Stimulated activated CD8-positive, alpha-beta memory T cell treated with anti-CD3 and anti-CD28 coated beads, Interleukin-4, amount 100 ng/mL, for 1 hour (primary cell): ENCODE measurements around the gene CYB5B.
"Not testable (repeated sequence)": the region's sequence is repeated elsewhere in the genome, so short reads cannot be mapped to it uniquely, and the experiment has no call there.

ENCODE experiments used
- DNase-seq, 2 donors: peaks; one replicate each; pipeline ENCODE4 v3.0.0-alpha.2; 2020; ENCODE audit warnings: low read depth in 2 of 2, low spot score in 1 of 2

The CYB5B gene

DNA sequence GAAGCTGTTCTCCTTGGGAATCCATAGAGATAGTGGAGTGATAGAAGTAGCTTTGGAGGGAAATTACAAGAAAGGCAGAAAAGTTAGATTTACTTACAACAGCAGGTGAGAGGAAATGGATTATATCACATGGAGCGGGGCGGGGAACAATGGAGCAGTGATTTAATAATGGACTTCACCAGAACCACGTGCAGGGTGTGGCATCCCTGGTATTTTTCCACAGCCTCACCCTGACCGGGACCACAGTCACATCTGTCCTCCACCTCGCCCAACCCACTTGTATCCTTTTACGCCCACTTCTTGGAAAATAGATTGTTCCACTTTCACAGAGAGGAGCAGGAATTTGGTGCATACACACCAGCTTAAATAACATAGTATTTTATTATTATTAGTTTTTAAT is 15.9 kb upstream of the CYB5B start:
- no peak for DNase-seq

DNA sequence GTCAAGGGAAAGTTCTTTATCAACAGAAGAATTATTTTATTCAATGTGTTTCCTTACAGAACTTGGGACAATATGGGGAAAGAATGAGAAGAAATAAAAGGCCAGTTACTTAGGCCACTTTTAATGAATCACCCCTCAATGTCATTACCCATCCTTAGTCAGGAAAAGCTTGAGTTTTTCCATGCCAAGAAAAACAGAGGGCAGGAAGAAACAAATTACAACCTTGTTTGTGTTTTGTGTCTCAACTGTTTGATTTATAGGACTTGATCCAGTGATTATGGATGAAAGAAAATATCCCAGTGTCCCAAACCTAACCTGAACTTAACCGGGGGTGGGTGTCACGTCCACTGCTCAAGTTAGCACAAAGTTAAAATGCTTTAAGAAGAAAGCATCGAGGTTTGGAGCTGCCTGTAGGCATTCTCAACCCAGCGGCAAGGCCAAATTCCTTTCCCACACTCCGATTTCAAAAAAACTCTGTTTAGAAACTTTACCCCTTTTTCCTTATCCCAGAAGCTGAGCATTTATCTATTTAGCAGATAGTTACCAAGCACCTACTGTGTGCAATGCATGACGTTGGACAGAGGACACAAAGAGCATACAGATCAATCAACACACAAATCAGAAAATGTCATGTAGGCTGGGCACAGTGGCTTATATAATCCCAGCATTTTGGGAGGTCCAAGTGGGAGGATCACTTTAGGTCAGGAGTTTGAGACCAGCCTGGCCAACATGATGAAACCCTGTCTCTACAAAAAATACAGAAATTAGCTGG is 14.0 kb upstream of the CYB5B start:
- no peak for DNase-seq

DNA sequence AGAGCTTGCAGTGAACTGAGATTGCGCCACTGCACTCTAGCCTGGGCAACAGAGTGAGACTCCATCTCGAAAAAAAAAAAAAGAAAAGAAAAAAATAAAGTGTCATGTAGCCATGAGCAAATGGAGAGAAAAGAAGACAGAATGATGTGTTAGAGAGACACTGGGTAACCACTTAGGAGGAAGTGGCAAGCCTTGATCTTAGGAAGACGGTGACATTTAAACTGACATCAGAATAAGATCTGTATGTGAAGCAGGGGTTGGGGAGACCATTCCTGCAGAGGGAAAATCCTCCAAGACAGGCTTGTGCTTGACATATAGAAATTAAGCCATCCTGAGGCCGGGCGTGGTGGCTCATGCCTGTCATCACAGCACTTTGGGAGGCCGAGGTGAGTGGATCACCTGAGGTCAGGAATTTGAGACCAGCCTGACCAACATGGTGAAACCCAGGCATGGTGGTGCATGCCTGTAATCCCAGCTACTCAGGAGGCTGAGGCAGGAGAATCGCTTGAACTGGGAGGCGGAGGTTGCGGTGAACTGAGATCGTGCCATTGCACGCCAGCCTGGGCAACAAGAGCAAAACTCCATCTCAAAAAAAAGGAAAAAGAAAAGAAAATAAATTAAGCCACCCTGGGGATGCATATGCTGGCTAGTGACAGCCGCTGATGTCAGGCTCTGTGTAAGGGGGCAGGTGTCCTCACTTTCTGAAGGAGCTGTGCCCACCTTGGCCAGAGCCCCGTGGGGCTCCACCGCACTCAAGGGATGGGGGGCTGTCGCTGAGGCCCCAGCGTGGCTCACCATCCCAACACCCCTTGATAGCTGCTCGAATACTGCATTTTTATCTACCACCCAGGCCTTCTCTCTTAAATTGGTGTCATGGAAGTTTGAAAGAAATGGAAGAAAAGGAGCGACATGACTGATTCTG is 13.1 kb upstream of the CYB5B start:
- no peak for DNase-seq

DNA sequence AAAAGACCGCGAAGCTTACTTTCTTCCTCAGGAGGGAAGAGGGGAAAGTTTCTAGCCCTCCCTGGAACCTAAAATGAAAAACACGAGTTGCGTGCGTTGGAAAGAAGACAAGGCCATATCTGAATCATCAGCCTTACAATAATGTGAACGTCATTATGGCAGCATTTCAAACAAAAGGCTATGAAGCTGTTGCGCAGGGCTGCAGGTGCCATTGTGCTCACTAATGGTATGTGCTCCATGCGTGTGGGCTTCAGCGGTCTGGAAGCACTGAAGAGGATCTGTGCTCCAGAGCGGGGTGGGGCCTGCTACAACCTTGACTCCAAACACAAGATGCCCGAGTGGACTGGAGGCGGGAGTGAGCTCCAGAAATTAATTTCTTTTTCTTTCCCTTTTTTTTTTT is 12.1 kb upstream of the CYB5B start:
- no peak for DNase-seq

DNA sequence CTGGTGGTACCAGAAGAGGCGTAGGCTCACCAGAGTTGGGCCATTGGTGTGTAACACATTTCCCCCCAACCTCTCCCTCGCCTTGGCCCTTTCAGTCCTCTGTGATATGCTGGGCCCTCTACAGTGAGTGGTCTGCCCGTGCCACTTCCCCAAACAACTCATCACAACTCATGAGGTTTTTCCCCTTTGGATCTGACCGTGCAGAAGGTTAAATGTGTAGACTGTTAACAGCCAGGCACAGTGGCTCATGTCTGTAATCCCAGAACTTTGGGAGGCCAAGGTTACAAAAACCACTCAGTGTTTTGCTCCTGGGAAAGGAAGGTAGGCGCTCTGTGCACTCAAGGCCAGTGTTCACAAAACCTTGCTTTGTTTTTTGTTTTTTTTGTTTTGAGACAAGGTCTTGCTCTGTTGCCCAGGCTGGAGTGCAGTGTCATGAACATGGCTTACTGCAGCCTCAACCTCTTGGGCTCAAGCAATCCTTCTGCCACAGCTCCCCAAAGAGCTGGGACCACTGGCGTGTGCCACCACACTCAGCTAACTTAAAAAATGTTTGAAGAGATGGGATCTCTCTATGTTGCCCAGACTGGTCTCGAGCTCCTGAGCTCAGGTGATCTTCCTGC is 11.3 kb upstream of the CYB5B start:
- no peak for DNase-seq

DNA sequence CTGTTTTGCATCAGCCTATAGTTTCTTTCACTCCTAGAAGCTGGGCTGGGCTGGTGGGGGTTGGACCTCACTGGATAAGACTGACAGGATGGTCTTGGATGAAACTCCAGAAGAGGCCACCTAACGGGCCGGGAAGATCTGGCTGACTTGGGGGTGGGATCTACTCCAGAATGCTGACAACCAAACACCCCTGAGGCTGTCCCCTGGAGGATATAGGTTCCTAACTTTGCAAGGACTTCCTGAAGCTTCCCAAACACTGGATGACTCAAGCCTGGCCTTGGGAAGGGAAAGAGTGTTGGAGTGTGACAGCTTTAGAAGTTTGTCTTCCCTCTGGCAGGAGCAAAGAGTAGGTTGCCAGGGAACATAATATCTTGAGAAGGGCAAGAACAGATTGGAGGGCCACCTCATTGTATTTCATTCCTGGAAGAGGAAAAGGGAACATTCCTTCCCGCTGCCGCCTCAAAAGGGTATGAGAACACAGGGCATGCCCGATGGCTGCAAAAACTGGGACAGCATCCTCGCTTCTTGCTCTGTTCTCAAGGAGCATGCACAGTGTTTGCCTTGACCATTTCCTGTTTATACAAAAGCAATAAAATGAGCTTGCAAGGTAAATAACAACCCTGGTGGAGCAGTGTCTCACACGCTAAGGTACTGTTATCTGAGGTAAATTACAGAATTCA is 6.8 kb upstream of the CYB5B start:
- no peak for DNase-seq

DNA sequence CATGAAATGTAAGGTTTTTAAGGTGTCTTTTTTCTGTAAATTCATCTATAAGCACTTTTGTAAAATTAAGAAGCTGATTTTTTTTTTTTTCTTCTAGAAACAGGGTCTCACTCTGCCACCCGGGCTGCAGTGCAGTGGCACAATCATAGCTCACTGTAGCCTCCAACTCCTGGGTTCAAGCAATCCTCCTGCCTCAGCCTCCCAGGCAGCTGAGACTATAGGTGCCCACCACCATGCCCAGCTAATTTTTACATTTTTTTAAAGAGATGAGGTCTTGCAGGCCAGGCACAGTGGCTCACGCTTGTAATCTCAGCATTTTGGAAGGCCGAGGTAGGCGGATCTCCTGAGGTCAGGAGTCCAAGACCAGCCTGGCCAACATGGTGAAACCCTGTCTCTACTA is 4.5 kb upstream of the CYB5B start:
- DNase-seq: no peak

- no peak for DNase-seq
These were observed 1.2 kb upstream of the CYB5B start for GRCh38 chr16:69423189-69423588.

GRCh38 chr16:69424935-69425784 is 741 bp downstream of the CYB5B start:
- DNase-seq: no peak

GRCh38 chr16:69428652-69429051 is 4.2 kb downstream of the CYB5B start:
- no peak for DNase-seq

DNA sequence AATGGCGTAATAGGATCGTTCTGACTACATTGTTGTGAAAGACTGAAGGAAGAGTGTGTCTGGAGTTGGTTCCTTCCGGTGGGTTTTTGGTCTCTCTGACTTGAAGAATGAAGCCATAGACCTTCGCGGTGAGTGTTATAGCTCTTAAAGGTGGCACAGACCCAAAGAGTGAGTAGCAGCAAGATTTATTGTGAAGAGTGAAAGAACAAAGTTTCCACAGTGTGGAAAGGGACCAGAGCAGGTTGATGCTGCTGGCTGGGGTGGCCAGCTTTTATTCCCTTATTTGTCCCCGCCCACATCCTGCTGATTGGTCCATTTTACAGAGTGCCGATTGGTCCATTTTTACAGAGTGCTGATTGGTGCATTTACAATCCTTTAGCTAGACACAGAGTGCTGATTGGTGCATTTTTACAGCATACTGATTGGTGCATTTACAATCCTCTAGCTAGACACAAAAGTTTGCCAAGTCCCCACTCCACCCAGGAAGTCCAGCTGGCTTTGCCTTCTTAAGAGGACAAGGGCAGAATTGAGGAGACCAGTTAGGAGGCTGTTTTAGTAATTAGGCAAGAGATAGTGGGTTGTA is 4.7 kb downstream of the CYB5B start:
- DNase-seq: not testable (repeated sequence)

DNA sequence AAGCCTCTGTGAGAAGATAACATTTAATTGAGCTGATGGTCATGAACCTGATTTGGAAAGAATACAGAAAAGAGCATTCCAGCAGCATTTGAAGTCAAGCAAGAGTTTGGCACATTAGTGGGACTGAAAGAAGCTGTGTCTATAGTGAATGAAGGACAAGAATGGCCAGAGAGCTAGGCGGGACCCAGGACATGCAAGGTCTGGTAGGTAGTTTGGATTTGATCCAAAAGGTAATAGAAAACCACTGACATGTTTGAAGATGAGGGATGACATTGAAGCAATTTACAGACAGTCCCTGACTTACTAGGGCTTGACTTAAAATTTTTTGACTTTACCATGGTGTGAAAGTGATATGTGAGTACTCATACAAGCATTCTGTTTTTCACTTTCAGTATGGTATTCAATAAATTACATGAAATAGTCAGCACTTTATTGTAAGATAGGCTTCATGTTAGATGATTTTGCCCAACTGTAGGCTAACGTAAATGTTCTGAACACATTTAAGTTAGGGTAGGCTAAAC is 7.6 kb downstream of the CYB5B start:
- no peak for DNase-seq

DNA sequence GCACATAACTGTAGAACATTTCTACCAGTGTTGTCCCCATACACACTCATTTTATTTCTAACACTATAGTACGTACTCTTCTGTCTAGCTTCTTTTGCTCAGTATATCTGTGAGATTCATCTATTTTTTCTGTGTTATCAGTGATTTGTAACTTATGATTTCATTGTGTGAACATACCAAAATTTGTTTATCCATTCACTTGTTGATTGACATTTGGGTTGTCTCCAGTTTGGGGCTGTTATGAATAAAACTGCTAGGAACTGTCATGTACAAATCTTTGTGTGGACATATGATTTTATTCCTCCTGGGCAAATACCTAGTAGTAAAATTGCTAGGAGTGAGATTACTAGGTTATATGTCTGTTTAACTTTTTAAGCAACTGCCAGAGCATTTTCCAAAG is 9.6 kb downstream of the CYB5B start:
- DNase-seq: no peak

GRCh38 chr16:69435977-69436820 is 11.8 kb downstream of the CYB5B start:
- no peak for DNase-seq

- no peak for DNase-seq
These were observed 12.5 kb downstream of the CYB5B start for GRCh38 chr16:69436896-69437295.

DNA sequence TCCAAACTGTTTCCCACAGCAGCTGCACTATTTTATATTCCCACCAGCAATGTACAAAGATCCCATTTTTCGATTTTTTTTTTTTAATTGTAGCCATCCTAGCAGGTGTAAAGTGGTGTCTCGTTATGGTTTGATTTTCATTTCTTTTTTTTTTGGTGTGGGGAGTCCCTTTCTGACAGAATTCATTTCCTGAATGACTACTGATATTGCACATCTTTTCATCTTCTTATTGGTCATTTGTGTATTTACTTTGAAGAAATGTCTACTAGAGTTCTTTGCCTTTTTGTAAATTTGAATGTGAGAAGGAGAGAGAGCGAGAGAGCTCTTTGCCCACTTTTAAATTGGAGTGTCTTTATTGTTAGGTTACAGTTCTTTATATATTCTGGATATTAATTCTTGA is 14.0 kb downstream of the CYB5B start:
- DNase-seq: no peak

DNA sequence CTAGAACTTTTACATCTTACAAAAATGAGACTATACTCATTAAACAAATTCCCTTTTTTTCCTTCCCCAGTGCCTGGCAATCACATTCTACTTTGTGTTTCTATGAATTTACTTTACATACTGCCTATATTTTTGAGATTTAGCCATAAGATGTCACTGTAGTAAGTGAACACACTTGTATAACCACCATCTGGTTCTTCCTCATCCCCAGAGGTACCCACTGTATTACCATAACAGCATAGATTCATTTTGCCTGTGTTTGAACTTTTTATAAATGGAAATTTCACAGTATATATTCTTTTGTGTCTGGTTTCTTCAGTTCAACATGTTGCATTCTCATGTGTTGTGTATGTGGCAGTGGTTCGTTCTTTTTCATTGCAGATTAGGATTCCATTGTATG is 15.8 kb downstream of the CYB5B start:
- DNase-seq: no peak

DNA sequence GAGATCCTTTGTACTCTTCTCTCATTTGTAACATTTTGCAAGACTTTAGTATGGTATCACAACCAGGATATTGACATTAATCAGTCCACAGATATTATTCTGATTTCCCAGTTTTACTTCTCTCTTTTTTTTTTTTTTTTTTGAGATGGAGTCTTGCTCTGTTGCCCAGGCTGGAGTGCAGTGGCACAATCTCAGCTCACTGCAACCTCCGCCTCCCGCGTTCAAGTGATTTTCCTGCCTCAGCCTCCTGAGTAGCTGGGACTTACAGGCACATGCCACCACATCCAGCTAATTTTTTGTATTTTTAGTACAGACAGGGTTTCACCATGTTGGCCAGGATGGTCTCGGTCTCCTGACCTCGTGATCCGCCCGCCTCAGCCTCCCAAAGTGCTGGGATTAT is 16.6 kb downstream of the CYB5B start:
- DNase-seq: not testable (repeated sequence)
